Large intestine (tissue), 3 donors: ENCODE results near the gene COLQ. TPM values are rescaled to one million over a fixed set of nuclear protein-coding genes. Genes with fewer than 3 reads are reported as not detected.

Source experiments
- DNase-seq, 2 donors: peaks; one replicate each; pipeline versions ENCODE4 v3.0.0 to v3.0.0-alpha.2; 2013
- H3K27ac ChIP-seq: one replicate; pipeline ENCODE4 v1.5.1; 2013; ENCODE audit warnings: low read length
- H3K27me3 ChIP-seq: 2 replicates; pipeline ENCODE4 v1.6.1; 2013; ENCODE audit warnings: low read length; ENCODE audit not compliant: control insufficient read depth, insufficient read depth
- H3K36me3 ChIP-seq: 2 replicates; pipeline ENCODE4 v1.6.1; 2013; ENCODE audit warnings: low read length; ENCODE audit not compliant: control insufficient read depth, insufficient read depth
- H3K4me1 ChIP-seq: one replicate; pipeline ENCODE4 v1.6.1; 2013; ENCODE audit warnings: low read length; ENCODE audit not compliant: control insufficient read depth, insufficient read depth
- H3K4me3 ChIP-seq: one replicate; pipeline ENCODE4 v1.5.1; 2013; ENCODE audit warnings: low read length
- H3K9me3 ChIP-seq: one replicate; pipeline ENCODE4 v1.6.1; 2013; ENCODE audit warnings: mild to moderate bottlenecking, low read depth, low read length, moderate library complexity; ENCODE audit not compliant: control insufficient read depth
- WGBS: methylation state at CpG from one replicate; pipeline ENCODE4 v1.1.5; 2013; ENCODE audit warnings: low lambda C conversion rate; ENCODE audit not compliant: insufficient coverage; 5-methylcytosine and 5-hydroxymethylcytosine counted together
- polyA plus RNA-seq: library from polyadenylated mRNA; unstranded; fragments of 120-200 nt; gene quantifications from one replicate; pipeline ENCODE4 v1.2.1, GENCODE V29; 2013

COLQ gene
- polyA plus RNA-seq, 1 donor, result 4.7 TPM

DNA sequence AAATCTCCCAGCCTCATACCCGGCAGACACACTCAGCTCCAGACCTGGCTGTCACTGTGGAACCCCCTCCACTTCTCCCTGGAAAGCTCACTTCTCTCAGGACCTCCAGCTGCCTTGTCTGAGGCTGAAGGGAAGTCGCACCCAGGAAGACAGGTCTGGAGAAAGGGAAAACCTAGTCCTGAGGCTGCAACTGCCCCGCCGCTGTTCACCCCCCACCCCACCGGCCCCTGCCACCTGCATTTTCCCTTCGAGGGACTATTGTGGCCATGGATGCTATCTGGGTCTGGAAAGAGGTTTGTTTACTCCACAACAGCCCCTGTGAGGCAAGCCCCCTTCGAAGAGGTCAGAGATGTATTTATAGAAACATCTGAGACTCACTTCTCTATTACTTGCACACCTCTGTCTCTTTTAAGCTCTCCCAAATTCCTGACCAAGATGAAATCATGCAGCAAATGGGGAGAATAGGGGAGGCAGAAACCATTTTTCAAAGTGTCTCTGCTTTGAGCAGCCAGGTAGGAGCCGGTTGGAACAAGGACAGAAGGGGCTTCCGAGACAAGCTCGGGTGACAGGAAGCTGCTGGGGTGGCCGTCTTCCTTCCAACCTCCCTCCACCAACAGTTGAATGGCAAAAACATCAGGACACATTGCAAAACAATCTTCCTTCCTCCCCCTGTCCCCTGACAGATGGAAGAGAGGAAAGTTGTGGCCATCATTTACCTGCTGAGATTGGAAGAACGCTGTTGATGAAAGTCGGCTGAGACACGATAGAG, 518 bp downstream of the COLQ start:
- Histone ChIP-seq H3K36me3 (no peaks in the 10 kb centered on the region), H3K4me1 (no peaks in the 10 kb centered on the region), H3K9me3 (no peaks in the 10 kb centered on the region), H3K4me3 (no peak overlapping the region), H3K27ac (no peak overlapping the region), H3K27me3 (no peaks in the 10 kb centered on the region)
- WGBS, result no CpG with 5 or more reads among the region's 14 CpGs
- DNase-seq, result no peak

DNA sequence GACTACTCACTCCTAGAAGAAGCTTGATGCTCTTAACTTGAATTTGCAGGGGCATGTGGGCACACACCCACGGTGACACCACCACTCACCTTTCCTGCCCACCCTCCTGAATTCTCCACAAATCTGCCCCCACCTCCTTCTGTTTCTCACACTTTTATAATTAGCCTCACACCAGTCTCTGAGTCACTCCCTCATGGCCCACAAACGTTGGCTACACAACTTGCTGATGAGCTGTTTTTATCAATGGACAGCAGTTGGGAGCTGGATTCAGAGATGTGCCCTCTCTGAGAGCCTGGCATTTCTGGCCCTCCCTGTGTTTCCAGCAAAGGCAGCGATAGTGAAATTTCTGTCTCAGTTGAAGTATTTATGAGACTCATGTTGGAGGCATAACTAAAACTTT, 1.3 kb downstream of the COLQ start:
- no peak overlapping the region for H3K4me3 ChIP-seq
- no peak overlapping the region for H3K27ac ChIP-seq
- 80% methylated on average over 1 of the region's 3 CpGs for WGBS
- H3K36me3 ChIP-seq, result no peaks in the 10 kb centered on the region
- H3K9me3 ChIP-seq, result no peaks in the 10 kb centered on the region
- H3K27me3 ChIP-seq, result no peaks in the 10 kb centered on the region
- no peaks in the 10 kb centered on the region for H3K4me1 ChIP-seq
- no peak for DNase-seq

DNA sequence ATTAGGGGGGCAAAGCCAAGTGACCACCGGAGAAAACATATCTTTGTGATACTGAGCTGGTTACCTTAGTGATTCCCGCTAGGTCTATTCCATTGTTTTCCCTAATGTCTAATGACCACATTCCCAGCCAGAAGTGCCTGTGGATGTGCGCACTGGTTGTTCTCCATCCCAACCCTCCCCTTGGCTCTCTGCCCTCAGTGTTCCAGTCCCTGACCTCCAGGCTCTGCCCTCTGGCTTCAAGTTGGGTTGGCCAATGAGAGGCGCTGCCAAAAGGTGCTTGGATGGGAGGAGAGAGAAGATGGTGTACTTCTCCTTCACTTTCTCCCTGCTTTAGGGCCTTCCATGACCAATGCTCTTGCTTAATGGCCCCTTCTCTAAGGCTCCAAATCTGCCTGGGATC, 2.4 kb downstream of the COLQ start:
- no CpG with 5 or more reads among the region's 4 CpGs for WGBS
- Histone ChIP-seq H3K9me3 (no peaks in the 10 kb centered on the region), H3K4me3 (no peak overlapping the region), H3K36me3 (no peaks in the 10 kb centered on the region), H3K4me1 (no peaks in the 10 kb centered on the region), H3K27ac (no peak overlapping the region), H3K27me3 (no peaks in the 10 kb centered on the region)
- no peak for DNase-seq

DNA sequence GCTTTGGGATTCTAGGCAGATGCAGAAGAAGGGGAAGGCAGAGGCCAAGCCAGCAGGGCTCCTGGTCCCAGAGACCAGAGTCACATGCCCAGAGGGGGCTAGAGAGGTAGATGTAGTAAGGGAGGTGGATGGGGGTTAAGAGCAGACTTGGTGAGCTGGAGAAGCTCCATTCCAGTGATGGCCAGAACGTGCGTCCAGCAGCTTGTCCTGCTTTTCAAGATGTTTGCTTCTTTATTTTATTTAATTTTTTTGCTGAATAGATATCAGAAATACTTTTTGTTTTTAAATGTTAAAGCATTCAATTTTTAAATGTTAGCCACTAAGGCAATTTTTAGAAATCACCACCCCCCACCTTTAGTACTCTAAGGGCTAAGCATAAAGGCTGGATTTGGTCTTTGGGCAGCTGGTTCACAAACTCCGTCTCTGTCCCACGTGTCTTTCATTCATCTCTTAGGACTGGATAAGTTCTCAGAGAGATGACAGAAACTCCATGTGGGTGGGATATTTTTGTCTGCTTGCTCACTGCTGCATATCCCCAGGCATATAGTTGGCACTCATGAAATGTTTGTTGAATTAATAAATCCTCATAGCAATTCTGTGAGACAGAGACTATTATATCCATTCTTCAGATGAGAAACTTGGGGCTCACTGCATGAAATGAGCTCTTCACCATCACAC, 6.7 kb downstream of the COLQ start:
- WGBS, result 85% methylated on average over 2 of the region's 4 CpGs
- Histone ChIP-seq H3K9me3 (no peaks in the 10 kb centered on the region), H3K36me3 (no peaks in the 10 kb centered on the region), H3K4me3 (no peak overlapping the region), H3K27me3 (no peaks in the 10 kb centered on the region), H3K27ac (no peak overlapping the region), H3K4me1 (no peaks in the 10 kb centered on the region)
- DNase-seq, result no peak

DNA sequence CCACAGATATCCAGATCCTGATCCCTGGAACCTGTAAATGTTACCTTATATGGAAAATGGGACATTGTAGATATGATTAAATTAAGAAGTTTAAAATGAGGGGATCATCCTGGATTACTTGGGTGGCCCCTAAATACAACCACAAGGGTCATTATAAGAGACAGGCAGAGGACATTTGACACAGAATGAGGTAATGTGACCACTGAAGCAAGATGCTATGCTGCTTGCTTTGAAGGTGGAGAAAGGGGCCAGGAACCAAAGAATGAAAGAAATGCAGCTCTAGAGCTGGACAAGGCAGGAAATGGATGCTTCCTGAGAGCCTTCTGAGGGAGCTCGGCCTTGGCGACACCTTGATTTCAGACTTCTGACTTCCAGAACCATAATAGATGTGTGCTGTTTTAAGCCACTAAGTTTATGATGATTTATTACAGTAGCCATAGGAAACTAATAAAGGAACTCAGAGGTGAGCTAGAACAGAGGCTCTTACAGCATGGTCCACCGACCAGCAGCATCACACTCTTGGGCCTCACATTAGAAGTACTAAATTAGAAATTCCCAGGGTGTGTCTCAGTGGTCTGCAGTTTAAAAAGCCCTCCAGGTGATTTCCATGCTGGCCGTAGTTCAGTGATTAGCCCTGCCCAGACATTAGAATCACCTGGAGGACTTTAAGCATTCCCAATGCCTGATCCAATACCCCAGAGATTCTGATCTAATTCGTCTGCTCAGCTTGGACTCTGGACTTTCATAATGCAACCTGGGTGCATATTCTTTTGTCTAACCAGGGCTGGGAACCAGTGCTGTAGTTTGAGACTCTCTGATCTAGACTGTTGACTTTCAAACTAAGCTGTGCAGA, 7.5 kb downstream of the COLQ start:
- no peaks in the 10 kb centered on the region for H3K36me3 ChIP-seq
- no peaks in the 10 kb centered on the region for H3K27me3 ChIP-seq
- no peak for DNase-seq
- no peaks in the 10 kb centered on the region for H3K9me3 ChIP-seq
- H3K4me1 ChIP-seq, result no peaks in the 10 kb centered on the region
- H3K27ac ChIP-seq, result no peak overlapping the region
- WGBS, result 100% methylated on average over 1 of the region's 5 CpGs
- H3K4me3 ChIP-seq, result no peak overlapping the region

DNA sequence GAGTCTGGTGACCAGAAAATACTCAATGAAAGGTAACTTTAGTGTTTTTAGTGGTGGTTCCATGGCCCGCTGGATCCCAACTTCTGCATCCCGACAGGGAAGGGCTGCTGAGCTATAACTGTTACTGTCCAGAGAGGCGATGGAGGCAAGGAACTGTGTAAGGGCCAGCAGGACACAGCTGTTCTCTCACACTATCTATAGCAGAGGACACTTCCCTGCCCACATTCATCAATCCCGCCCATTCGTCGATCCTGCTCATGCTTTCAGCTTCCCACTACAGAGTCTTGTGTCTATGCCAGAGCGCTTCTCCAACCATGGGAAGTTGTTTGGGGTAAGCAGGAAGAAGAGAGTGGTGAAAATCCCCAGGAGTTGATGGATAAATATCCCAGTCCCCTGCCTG, 8.4 kb downstream of the COLQ start:
- no peaks in the 10 kb centered on the region for H3K4me1 ChIP-seq
- H3K4me3 ChIP-seq, result no peak overlapping the region
- 60% methylated on average over 1 of the region's 7 CpGs for WGBS
- no peak for DNase-seq
- no peaks in the 10 kb centered on the region for H3K9me3 ChIP-seq
- no peak overlapping the region for H3K27ac ChIP-seq
- no peaks in the 10 kb centered on the region for H3K27me3 ChIP-seq
- no peaks in the 10 kb centered on the region for H3K36me3 ChIP-seq

DNA sequence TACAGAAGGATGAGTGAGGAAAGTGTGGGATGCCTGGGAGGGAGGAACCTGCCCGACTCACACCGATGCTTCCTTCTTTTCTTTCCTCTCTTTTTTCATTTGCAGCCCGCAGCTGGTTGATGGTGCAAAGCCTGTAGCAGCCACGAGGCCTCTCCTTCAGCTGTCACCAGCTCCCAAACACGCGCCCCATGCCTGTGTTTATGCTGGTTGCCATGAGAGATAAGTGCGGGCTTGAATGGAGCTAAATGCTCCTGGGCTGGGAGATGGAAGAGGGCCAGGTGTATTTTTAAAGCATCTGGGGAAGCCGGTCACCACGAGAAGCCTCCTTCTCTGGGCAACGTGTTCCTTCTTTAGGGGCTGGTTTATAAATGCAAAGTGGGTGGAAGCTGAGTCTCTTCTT, 9.3 kb downstream of the COLQ start:
- no peaks in the 10 kb centered on the region for H3K9me3 ChIP-seq
- no peaks in the 10 kb centered on the region for H3K36me3 ChIP-seq
- no peak overlapping the region for H3K27ac ChIP-seq
- no peak overlapping the region for H3K4me3 ChIP-seq
- peak; percentile 51 to 59 for DNase-seq
- H3K27me3 ChIP-seq, result no peaks in the 10 kb centered on the region
- no CpG with 5 or more reads among the region's 10 CpGs for WGBS
- no peaks in the 10 kb centered on the region for H3K4me1 ChIP-seq

DNA sequence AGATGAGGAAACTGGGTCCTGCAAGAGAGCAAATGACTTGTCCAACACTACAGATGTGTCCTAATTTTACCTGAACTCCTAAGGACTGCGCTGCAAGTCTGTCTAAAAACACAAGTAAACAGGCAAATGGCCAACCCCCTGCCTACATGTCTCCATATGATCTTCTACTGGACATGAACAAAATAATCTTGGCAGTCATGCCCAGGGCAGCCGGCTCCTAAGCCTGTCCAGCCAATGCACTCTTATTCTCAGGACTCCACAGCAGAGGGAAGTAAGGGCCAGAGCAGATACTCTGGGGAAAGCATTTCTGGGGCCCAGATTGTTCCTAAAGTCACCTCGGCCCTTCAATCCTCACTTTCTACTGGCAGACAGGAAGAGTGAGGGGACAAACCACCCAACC, 10.3 kb downstream of the COLQ start:
- no peaks in the 10 kb centered on the region for H3K9me3 ChIP-seq
- no CpG with 5 or more reads among the region's 3 CpGs for WGBS

DNA sequence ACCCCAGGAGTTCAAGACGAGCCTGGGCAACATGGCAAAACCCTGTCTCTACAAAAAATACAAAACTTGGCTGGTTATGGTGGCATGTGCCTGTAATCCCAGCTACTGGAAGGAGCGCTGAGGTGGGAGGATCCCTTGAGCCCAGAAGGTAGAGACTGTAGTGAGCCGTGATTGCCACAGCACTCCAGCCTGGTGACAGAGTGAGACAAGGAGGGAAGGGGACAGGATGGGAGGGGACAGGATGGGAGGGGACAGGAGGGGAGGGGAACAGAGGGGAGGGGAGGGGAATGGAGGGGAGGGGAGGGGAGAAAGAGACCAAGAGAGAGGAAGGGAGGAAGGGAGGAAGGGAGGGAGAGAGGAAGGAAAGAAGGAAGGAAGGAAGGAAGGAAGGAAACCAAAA, 11.0 kb downstream of the COLQ start:
- Histone ChIP-seq H3K27ac (no peak overlapping the region), H3K9me3 (no peaks in the 10 kb centered on the region), H3K4me3 (no peak overlapping the region), H3K36me3 (no peaks in the 10 kb centered on the region), H3K27me3 (no peaks in the 10 kb centered on the region), H3K4me1 (no peaks in the 10 kb centered on the region)
- no peak for DNase-seq
- WGBS, result no CpG with 5 or more reads among the region's 3 CpGs

More for the DNA sequence above, 10.3 kb downstream of the COLQ start:
- no peaks in the 10 kb centered on the region for H3K4me1 ChIP-seq
- no peaks in the 10 kb centered on the region for H3K36me3 ChIP-seq
- DNase-seq, result no peak
- no peak overlapping the region for H3K27ac ChIP-seq
- no peak overlapping the region for H3K4me3 ChIP-seq
- H3K27me3 ChIP-seq, result no peaks in the 10 kb centered on the region

DNA sequence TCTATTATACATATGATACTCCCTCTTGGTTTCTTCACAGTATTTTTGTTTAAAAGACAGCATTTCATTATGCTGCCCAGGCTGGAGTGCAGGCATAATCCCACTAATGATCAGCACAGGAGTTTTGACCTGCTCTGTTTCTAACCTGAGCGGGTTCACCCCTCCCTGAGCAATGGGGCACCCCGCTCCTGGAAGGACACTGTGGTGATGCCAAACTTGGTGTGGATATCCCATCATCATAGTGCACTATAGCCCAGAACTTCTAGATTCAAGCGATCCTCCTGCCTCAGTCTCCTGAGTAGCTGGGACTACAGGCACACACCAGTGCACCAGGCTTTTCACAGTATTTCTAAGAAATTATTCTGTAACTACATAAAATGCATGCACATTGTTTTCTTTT, 14.9 kb downstream of the COLQ start:
- no peaks in the 10 kb centered on the region for H3K4me1 ChIP-seq
- no CpG with 5 or more reads among the region's 3 CpGs for WGBS
- H3K36me3 ChIP-seq, result no peaks in the 10 kb centered on the region
- no peak overlapping the region for H3K27ac ChIP-seq
- no peaks in the 10 kb centered on the region for H3K27me3 ChIP-seq
- no peak overlapping the region for H3K4me3 ChIP-seq
- no peaks in the 10 kb centered on the region for H3K9me3 ChIP-seq
- no peak for DNase-seq
